ENCODE results near the gene PLCG1.

PLCG1 gene

DNA sequence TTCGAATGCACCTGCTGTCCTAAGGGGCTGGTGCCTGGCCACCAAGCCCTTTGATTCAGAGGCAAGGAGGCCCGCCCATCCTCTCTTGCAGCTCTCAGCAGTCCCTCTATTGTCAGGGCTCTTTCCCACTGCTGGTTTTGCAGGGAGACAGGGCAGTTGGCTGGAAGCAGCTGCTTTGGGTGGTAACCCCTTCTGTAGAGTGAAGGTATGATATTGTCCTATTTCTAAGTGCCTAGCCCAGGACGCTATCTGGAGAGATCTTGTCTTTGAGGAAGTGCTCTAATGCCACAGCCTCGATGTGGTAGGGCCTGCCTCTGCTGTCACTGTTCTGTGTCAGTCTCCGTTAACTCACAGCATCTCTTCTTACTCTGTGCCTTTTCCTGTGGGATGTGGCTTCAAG, 5.6 kb downstream of the PLCG1 start:
- DNase-seq (ENCODE audit: low read depth): peak; percentile 31

GRCh38 chr20:41143354-41143753, 6.0 kb downstream of the PLCG1 start:
- no peak for DNase-seq (ENCODE audit: low read depth)

DNA sequence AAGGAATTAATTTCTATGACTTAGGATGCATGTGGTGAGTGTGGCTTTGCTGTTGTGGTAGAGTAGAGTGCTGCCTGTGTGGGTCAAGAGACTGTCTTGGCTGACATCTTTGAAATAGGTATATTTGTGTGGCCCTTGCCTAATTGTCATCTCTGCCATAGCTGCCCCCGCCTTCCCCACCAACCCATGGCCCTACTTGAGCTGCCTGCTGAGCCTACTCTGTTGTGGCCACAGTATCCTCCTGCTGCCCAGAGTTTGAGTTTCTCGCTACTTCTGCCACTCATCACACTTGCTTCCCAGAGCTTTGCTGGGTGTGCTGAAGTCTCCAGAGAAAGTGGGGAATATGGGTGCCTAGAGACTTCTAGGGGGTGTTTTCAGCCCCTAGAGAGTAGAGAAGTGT, 8.0 kb downstream of the PLCG1 start:
- DNase-seq (ENCODE audit: low read depth): no peak

DNA sequence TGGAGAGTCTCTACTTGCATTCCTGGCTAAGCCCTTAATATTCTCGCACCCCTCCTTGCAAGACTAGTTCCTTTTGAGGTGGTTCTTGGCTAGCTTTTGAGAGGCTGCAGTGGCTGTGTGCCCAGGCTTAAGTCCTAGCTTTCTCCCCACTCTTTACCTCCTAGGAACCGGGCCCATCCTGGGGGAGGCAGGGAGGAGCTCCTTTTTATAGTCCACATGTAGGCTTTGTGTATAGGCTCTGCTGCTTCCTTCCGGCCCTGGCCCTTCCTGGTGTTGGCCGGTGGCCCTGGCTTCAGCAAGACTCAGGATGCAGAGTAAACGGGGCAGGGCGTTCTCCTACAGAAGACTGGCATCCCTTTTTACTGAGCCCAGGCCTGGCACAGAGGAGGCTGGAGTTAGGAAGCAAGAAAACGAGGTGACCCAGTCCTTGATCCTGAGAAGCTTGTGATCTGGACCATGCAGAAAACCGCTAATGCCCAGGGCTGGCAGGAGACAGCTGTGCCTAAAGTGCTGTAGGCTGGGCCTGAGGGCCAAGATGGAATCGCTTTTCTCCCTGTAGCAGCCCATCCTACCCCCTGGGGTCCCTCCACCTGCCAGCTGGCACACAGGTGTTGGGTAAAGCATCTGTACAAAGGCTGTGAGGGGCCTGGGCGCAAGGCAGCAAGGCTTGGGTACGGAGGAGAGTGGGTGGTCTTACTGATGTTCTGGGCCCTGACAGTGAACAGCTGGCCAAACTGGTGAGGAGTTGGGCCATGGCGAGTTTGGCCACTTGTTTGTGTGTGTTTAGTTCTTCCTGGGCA, 8.7 kb downstream of the PLCG1 start:
- no peak for DNase-seq (ENCODE audit: low read depth)

- DNase-seq (ENCODE audit: low read depth): no peak
These were observed 10.4 kb downstream of the PLCG1 start for GRCh38 chr20:41147767-41148191.

DNA sequence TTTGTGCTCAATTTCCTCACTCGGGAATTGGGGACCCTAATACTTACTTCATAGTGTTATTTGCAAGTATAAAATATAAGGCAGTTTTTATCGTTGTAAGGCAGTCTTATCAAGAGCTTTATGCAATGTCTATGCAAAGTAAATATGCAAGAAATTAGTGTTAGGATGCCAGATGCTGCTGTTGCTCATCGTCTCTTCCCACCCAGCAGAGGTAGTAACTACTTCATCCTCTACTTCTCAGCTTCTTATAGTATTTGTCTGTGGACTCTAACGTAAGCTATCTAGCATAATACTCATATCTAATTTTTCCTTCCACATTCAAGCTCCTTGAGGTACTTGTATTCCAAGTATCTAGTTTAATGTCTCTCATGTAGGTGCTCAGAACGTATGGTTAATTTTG, 11.6 kb downstream of the PLCG1 start:
- DNase-seq (ENCODE audit: low read depth): no peak

DNA sequence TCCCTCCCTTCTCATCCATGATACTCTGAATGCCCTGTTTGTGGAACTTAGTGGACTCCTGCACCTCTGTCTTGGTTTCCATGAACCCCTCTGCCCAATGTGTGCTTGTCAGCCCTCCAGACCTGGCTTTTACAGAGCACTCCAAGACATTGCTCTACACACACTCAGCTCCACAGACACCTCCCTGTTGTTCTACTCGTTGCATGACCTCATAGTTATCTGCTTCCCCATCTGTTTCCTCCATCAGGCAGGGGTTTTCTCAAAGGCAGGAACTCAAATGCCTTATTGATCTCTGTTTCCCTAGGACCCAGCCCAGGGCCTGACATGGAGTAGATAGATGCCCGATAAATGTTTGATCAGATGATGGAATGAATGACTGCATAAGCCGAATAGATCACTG, 13.3 kb downstream of the PLCG1 start:
- peak; percentile 54 for DNase-seq (ENCODE audit: low read depth)

GRCh38 chr20:41151134-41151869, 14.0 kb downstream of the PLCG1 start:
- no peak for DNase-seq (ENCODE audit: low read depth)

DNA sequence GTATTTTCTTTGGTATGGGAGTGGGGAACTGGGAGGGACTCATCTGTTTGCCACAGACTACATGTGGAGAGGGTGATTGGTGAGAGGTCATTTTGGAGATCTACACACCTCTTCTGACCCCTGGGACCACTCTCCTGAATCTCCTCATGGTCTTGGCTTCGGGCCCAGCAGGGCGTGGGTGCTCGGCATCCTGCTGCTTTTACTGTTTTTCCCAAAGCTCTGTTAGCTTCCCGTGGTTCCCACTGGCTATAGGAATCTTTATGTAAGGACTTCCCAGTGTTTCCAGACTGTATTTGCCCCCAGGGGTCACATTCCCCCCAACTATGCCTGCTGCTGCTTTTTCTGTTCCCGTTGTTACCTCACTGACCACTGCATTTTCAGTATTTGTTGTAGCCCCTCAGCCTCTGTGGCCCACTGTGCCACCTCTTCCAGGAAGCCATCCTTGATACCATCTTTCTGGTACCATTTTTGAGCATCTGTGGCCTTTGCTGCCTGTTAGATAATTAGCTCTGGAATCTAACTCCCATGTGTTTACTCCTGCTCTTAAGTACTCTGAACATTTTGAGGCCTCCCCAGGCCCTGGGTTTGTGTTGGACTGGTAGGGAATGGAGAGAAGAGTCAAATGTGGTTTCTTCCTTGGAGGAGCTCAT, 14.9 kb downstream of the PLCG1 start:
- no peak for DNase-seq (ENCODE audit: low read depth)

GRCh38 chr20:41154436-41155176, 17.3 kb downstream of the PLCG1 start:
- DNase-seq (ENCODE audit: low read depth): no peak

DNA sequence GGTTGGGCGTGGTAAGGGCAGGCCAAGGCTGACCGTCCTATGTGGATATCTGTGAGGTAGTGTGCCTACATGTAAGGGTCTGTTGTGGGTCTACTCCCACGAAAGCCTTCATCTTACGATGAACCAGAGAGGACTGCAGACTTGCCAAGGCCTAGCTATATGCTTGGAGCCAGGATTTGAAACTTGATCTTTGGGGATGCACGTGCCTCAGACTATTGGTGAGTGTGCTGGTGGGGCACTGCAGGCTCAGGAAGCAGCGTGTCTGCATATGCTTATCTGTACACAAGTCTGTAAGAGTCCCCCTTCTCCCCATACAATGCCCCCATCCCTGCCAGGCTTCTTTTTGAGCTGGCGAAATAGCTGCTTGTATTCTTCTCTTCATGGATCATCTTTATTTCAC, 17.9 kb downstream of the PLCG1 start:
- DNase-seq (ENCODE audit: low read depth): no peak

- no peak for DNase-seq (ENCODE audit: low read depth)
These were observed 20.8 kb downstream of the PLCG1 start for GRCh38 chr20:41158082-41158625.

DNA sequence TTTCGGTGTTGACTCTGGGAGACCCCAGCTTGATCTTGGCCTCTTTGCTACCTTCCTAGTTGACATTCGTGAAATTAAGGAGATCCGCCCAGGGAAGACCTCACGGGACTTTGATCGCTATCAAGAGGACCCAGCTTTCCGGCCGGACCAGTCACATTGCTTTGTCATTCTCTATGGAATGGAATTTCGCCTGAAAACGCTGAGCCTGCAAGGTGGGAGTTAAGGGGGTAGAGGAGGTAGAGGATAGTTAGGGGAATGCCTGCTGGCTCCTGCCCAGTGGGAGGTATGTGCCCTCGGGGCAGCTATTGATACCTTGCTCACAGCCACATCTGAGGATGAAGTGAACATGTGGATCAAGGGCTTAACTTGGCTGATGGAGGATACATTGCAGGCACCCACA, 22.2 kb downstream of the PLCG1 start:
- DNase-seq (ENCODE audit: low read depth): no peak

DNA sequence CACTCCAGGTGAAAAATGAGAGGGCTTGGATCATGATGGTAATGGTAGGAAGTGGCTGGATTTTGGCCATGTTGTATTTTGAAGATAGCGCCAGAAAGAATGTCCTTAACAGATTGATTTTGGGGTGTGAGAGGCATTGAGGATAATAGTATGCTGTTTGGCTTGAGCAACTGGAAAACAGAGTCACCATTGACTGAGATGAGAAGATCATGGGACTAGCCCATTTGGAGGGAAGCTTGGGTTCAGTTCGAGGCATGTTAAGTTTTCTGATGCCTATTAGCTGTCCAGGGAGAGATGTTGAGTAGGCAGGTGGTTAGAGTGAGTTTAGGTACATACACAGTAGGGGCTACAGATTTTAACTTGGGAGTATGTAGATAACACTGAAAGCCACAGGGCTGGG, 23.3 kb downstream of the PLCG1 start:
- DNase-seq (ENCODE audit: low read depth): no peak

DNA sequence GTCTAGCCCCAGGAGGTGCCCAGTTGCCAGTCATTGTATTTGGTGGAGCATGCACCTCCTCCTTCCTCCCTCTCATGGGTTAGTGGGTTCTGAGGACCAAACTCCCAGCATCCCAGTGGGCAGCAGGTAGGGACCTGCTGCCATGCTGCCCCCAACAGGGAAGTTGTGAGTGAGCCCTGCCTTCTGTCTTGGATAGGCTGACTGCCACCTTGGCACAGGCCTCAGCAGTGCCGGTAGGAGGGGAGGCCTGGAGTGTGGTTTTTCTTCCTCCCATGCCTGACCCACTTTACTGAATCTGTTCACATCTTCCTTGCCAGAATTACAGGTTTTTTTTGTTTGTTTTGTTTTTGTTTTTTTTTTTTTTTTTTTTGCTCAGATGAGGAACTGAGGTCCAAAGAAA, 24.5 kb downstream of the PLCG1 start:
- no peak for DNase-seq (ENCODE audit: low read depth)

GRCh38 chr20:41162396-41162795, 25.1 kb downstream of the PLCG1 start:
- DNase-seq (ENCODE audit: low read depth): no peak

- DNase-seq (ENCODE audit: low read depth): no peak
These were observed 26.5 kb downstream of the PLCG1 start for GRCh38 chr20:41163821-41164220.

- no peak for DNase-seq (ENCODE audit: low read depth)
These were observed 27.9 kb downstream of the PLCG1 start for GRCh38 chr20:41165001-41165882.

DNA sequence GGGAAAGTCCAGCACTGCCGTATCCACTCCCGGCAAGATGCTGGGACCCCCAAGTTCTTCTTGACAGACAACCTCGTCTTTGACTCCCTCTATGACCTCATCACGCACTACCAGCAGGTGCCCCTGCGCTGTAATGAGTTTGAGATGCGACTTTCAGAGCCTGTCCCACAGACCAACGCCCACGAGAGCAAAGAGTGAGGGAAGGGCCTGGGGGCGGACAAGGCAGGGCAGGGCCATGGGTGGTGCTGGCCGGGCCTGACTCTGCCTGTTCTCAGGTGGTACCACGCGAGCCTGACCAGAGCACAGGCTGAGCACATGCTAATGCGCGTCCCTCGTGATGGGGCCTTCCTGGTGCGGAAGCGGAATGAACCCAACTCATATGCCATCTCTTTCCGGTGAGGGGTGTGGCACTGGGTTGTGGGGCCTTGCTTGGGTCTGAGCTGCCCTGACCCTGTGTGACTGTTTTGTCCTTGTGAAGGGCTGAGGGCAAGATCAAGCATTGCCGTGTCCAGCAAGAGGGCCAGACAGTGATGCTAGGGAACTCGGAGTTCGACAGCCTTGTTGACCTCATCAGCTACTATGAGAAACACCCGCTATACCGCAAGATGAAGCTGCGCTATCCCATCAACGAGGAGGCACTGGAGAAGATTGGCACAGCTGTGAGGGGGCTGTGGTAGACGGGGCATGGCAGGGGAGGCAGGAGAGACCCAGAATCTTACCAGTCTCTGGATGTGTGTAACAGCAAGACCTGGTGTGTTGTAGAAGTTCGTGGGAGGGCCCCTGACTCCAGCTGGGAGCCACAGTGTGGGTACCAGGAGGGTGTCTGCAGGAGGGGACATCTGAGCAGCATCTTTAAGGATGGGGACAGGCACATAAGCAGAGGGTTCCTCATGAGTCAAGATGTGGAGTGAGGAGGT, 29.1 kb downstream of the PLCG1 start:
- no peak for DNase-seq (ENCODE audit: low read depth)

DNA sequence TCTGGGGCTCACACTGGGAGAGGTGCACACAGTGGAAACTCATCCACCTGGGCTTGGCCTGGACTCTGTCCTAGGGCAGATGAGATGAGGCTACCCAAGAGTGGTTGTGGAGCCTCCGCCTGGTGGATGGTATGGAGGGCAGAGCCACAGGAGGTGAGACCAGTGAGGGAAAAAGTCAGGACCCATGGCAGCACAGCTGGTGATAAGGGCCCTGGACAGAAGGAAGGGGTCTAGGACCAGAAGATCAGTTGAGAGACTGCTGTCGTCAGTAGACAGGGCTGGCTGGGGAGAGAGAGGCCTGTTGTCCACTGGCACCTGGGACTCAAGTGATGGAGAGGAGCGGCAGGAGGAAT, 29.8 kb downstream of the PLCG1 start:
- no peak for DNase-seq (ENCODE audit: low read depth)
